HCT116 (cell line): Measurements from ENCODE around the gene AXIN1. TPM values are rescaled to one million over a fixed set of nuclear protein-coding genes. Genes with fewer than 3 reads are reported as not detected.
A peak's percentile ranks its signal among the peaks of the same experiment; 100 is the strongest.

ENCODE experiments used
- ATAC-seq: fragments of 200-7000 bp; cut with Tn5 transposase; 2 replicates; pipeline ENCODE4 v1.9.1; 2020; ENCODE audit warnings: mild to moderate bottlenecking, moderate library complexity
- BruUV-seq: library from RNA; stranded (reverse); fragments of 400-500 nt; replicated peaks from 2 replicates; lab custom pipeline; 2021; lab: Mats Ljungman, UMichigan
- CTCF ChIA-PET: fragments of 300-600 bp; sonication (Branson Sonifier 250); formaldehyde crosslinking; loops from one replicate; lab custom pipeline; 2021; ENCODE audit warnings: antibody characterized with exemption; lab: Charles Lee
- POLR2A ChIA-PET: fragments of 300-600, 350-600 bp; sonication (Branson Sonifier 250); formaldehyde crosslinking; loops from one replicate; lab custom pipeline; 2021; ENCODE audit warnings: antibody characterized with exemption; lab: Charles Lee
- RAD21 ChIA-PET, 2 experiments: fragments of 300-600 bp; sonication (Branson Sonifier 250); formaldehyde crosslinking; loops; one replicate each; lab custom pipeline; 2023; ENCODE audit warnings: low total read pairs in 2 of 2; ENCODE audit not compliant: uncharacterized antibody in 2 of 2, unreplicated experiment in 2 of 2, low non-redundant PET in 1 of 2; lab: Charles Lee
- DNase-seq: peaks from one replicate; pipeline ENCODE4 v3.0.0-alpha.2; 2010; ENCODE audit warnings: low read depth, low spot score
- H2AFZ ChIP-seq: fragments of 200-600 bp; shearing (Covaris generic), sonication (generic); 2 replicates; pipeline ENCODE4 v1.6.1; 2017; ENCODE audit warnings: low read depth, mixed run types, mixed read lengths, antibody characterized with exemption, low read length; ENCODE audit not compliant: poor library complexity, severe bottlenecking
- H3K27ac ChIP-seq: 2 replicates; pipeline ENCODE4 v1.5.1; 2012; ENCODE audit warnings: low read depth, low read length
- H3K27me3 ChIP-seq: fragments of 200-600 bp; sonication (generic); 2 replicates; pipeline ENCODE4 v1.6.1; 2016; ENCODE audit warnings: mixed run types, low read length, mixed read lengths; ENCODE audit not compliant: insufficient read depth
- H3K36me3 ChIP-seq, 2 experiments: fragments of 200-500 bp in 1 of 2; fragments of 200-600 bp in 1 of 2; sonication (Bioruptor generic) in 1 of 2; sonication (generic) in 1 of 2; 2 replicates each; pipeline versions ENCODE4 v1.5.1 to v1.6.1; 2014 to 2016; ENCODE audit warnings: low read length in 2 of 2, inconsistent platforms in 1 of 2, mixed read lengths in 1 of 2, mixed run types in 1 of 2; ENCODE audit not compliant: insufficient read depth in 2 of 2, control insufficient read depth in 1 of 2
- H3K4me1 ChIP-seq, 2 experiments: fragments of 200-600 bp in 1 of 2; sonication (generic) in 1 of 2; 2 replicates each; pipeline versions ENCODE4 v1.5.1 to v1.6.1; 2012 to 2017; ENCODE audit warnings: low read length in 2 of 2, inconsistent platforms in 1 of 2, mild to moderate bottlenecking in 1 of 2, mixed read lengths in 1 of 2, mixed run types in 1 of 2, moderate library complexity in 1 of 2; ENCODE audit not compliant: insufficient read depth in 2 of 2, control insufficient read depth in 1 of 2
- H3K4me2 ChIP-seq: fragments of 200-600 bp; sonication (generic); 2 replicates; pipeline ENCODE4 v1.6.1; 2017; ENCODE audit warnings: mixed run types, low read length, mixed read lengths
- H3K4me3 ChIP-seq, 2 experiments: fragments of 200-600 bp in 1 of 2; sonication (generic) in 1 of 2; replicated peaks in 1 of 2; 2 replicates each; pipeline ENCODE4 v1.5.1; 2011 to 2016; ENCODE audit warnings: low read length in 2 of 2, control low read depth in 1 of 2, low read depth in 1 of 2, mild to moderate bottlenecking in 1 of 2, mixed read lengths in 1 of 2, mixed run types in 1 of 2
- H3K79me2 ChIP-seq: fragments of 200-600 bp; sonication (generic); 2 replicates; pipeline ENCODE4 v1.6.1; 2017; ENCODE audit warnings: mild to moderate bottlenecking, mixed run types, low read length, moderate library complexity, mixed read lengths; ENCODE audit not compliant: insufficient read depth
- H3K9ac ChIP-seq: fragments of 200-600 bp; sonication (generic); 2 replicates; pipeline ENCODE4 v1.6.1; 2016; ENCODE audit warnings: low read length, mixed read lengths
- H3K9me2 ChIP-seq: fragments of 200-600 bp; sonication (generic), shearing (Covaris generic); 2 replicates; pipeline ENCODE4 v1.6.1; 2017; ENCODE audit warnings: mixed run types, mild to moderate bottlenecking, moderate library complexity; ENCODE audit not compliant: insufficient read depth
- H3K9me3 ChIP-seq, 2 experiments: fragments of 200-500 bp in 1 of 2; fragments of 200-600 bp in 1 of 2; sonication (Bioruptor generic) in 1 of 2; sonication (generic) in 1 of 2; 2 replicates each; pipeline ENCODE4 v1.6.1; 2014 to 2017; ENCODE audit warnings: low read length in 2 of 2, mixed read lengths in 2 of 2, inconsistent platforms in 1 of 2, low read depth in 1 of 2, mild to moderate bottlenecking in 1 of 2, mixed run types in 1 of 2, moderate library complexity in 1 of 2; ENCODE audit not compliant: control insufficient read depth in 1 of 2, insufficient read depth in 1 of 2
- H4K20me1 ChIP-seq: fragments of 200-600 bp; sonication (generic), shearing (Covaris generic); 2 replicates; pipeline ENCODE4 v1.6.1; 2017; ENCODE audit warnings: mixed run types, mild to moderate bottlenecking, moderate library complexity; ENCODE audit not compliant: insufficient read depth
- CBX3 ChIP-seq: IDR thresholded peaks from 2 replicates; pipeline ENCODE4 v1.6.1; 2012; ENCODE audit warnings: low read depth
- CEBPB ChIP-seq: IDR thresholded peaks from 2 replicates; pipeline ENCODE4 v1.6.1; 2012; ENCODE audit warnings: low read depth
- CTCF ChIP-seq, 3 experiments: fragments of 200-600 bp in 1 of 3; sonication (generic) in 1 of 3; IDR thresholded peaks in 2 of 3; conservative IDR thresholded peaks in 1 of 3; 2 replicates each; pipeline ENCODE4 v1.5.1; 2012 to 2017; ENCODE audit warnings: low read depth in 2 of 3, low read length in 2 of 3, antibody characterized with exemption in 1 of 3, borderline replicate concordance in 1 of 3, control low read depth in 1 of 3, mild to moderate bottlenecking in 1 of 3, mixed read lengths in 1 of 3, mixed run types in 1 of 3, moderate library complexity in 1 of 3; ENCODE audit not compliant: insufficient read depth in 1 of 3
- ELF1 ChIP-seq: IDR thresholded peaks from 2 replicates; pipeline ENCODE4 v1.6.1; 2012; ENCODE audit warnings: low read depth, borderline replicate concordance
- EZH2 ChIP-seq: fragments of 200-600 bp; sonication (generic); IDR thresholded peaks from 2 replicates; pipeline ENCODE4 v1.6.1; 2017; ENCODE audit warnings: antibody characterized with exemption, mixed run types
- EZH2phosphoT487 ChIP-seq: fragments of 200-600 bp; IDR thresholded peaks from 2 replicates; pipeline ENCODE4 v1.6.1; 2018; ENCODE audit warnings: antibody characterized with exemption, borderline replicate concordance
- FOSL1 ChIP-seq: IDR thresholded peaks from 2 replicates; pipeline ENCODE4 v1.6.1; 2012; ENCODE audit warnings: low read depth
- RAD21 ChIP-seq: IDR thresholded peaks from 2 replicates; pipeline ENCODE4 v1.6.1; 2012; ENCODE audit warnings: low read depth, mild to moderate bottlenecking
- SIN3A ChIP-seq: IDR thresholded peaks from 2 replicates; pipeline ENCODE4 v1.6.1; 2012; ENCODE audit warnings: low read depth
- SP1 ChIP-seq: IDR thresholded peaks from 2 replicates; pipeline ENCODE4 v1.6.1; 2012; ENCODE audit warnings: low read depth
- ZFX ChIP-seq: fragments of 450-650 bp; IDR thresholded peaks from 2 replicates; pipeline ENCODE4 v1.6.1; 2017
- intact Hi-C: fragments of 100-400 bp; cut with micrococcal nuclease; formaldehyde crosslinking; loops from 2 replicates; pipeline ENCODE4 v1.10.0; 2022
- total RNA-seq: library from RNA; stranded (reverse); gene quantifications from one replicate; pipeline ENCODE4 v1.2.1, GENCODE V29; 2021; ENCODE audit not compliant: unreplicated experiment

Gene AXIN1
- total RNA-seq, 1 experiment from 2014 or later, result 20.2 TPM

GRCh38 chr16:392450-393030, 40.0 kb upstream of the AXIN1 start (continued):
- TF ChIP-seq EZH2 (no peak), SIN3A (no peak), CEBPB (no peak), FOSL1 (no peak), EZH2phosphoT487 (no peak), ZFX (no peak), CBX3 (no peak)

GRCh38 chr16:391885-392335, 39.4 kb upstream of the AXIN1 start:
- no peak overlapping the region for H3K27ac ChIP-seq
- POLR2A ChIA-PET, result no interaction called here
- H3K9ac ChIP-seq, result no peak overlapping the region
- ATAC-seq, result peak; percentile 84
- no peaks in the 10 kb centered on the region for H3K9me2 ChIP-seq
- TF ChIP-seq CBX3 (peak; percentile 39; the same call in 1 of the 2 replicates), CTCF (IDR thresholded peaks at IDR 0.05 in 2 of 3, conservative IDR thresholded peaks at IDR 0.05 in 1 of 3; ENCODE audit: borderline replicate concordance in 1 of 3, insufficient read depth in 1 of 3, low read depth in 2 of 3, low read length in 2 of 3) (peak; percentile 28 to 79 (median 74); a peak in 5 of 6 replicates), RAD21 (peak; percentile 74), ELF1 (no peak), SP1 (no peak)
- no peak overlapping the region for H2AFZ ChIP-seq
- peaks cover 3 to 9% of the 10 kb centered on the region in 2 experiments; a peak in 2 of 4 replicates for H3K4me1 ChIP-seq
- RAD21 ChIA-PET, result interaction anchor here in 1 of 2 experiments (0.7 kb wide), 2 partner anchors 96 to 127 kb away, joined by 3 read pairs; no protein-coding TSS in a partner anchor
- no peak overlapping the region for H3K4me2 ChIP-seq
- DNase-seq, result no peak
- no peaks in the 10 kb centered on the region for H3K36me3 ChIP-seq
- no peaks in the 10 kb centered on the region; a peak in 1 of 4 replicates for H3K9me3 ChIP-seq
- no TSS peak for BruUV-seq
- H3K27me3 ChIP-seq, result no peaks in the 10 kb centered on the region
- intact Hi-C loops, result loop anchor here (10.0 kb wide), 1 partner anchor 103 kb away; no protein-coding TSS in a partner anchor
- H4K20me1 ChIP-seq, result no peaks in the 10 kb centered on the region
- no peak overlapping the region for H3K4me3 ChIP-seq
- H3K79me2 ChIP-seq, result no peaks in the 10 kb centered on the region
- CTCF ChIA-PET, result interaction anchor here (0.5 to 1.6 kb wide), 4 partner anchors 96 to 193 kb away, joined by 3 to 6 read pairs (median 4); partner anchors contain the start of gene NHLRC4
